NOMO-1 treated with DMSO at 0.1 percent for 48 hours (cell line): ENCODE measurements around the gene RAD51B.

ENCODE experiments used
- DNase-seq: peaks from one replicate; lab custom pipeline; 2025; ENCODE audit not compliant: unreplicated experiment; lab: John Stamatoyannopoulos, UW

The RAD51B gene

GRCh38 chr14:68703093-68703492 is 883.5 kb downstream of the RAD51B start:
- DNase-seq = no peak

GRCh38 chr14:68704736-68705720 is 885.4 kb downstream of the RAD51B start:
- DNase-seq = no peak

GRCh38 chr14:68705741-68706283 is 886.2 kb downstream of the RAD51B start:
- DNase-seq = no peak

- no peak for DNase-seq
These were observed 887.9 kb downstream of the RAD51B start for GRCh38 chr14:68707482-68707881.

GRCh38 chr14:68708343-68708742 is 888.8 kb downstream of the RAD51B start:
- no peak for DNase-seq

- no peak for DNase-seq
These were observed 889.4 kb downstream of the RAD51B start for GRCh38 chr14:68709007-68709406.

- DNase-seq = no peak
These were observed 891.2 kb downstream of the RAD51B start for GRCh38 chr14:68710776-68711175.

GRCh38 chr14:68711561-68712309 is 892.2 kb downstream of the RAD51B start:
- no peak for DNase-seq

GRCh38 chr14:68712703-68713370 is 893.3 kb downstream of the RAD51B start:
- no peak for DNase-seq

GRCh38 chr14:68713782-68714181 is 894.2 kb downstream of the RAD51B start:
- DNase-seq = no peak

- no peak for DNase-seq
These were observed 895.7 kb downstream of the RAD51B start for GRCh38 chr14:68714991-68715924.

GRCh38 chr14:68716698-68717097 is 897.1 kb downstream of the RAD51B start:
- no peak for DNase-seq

- no peak for DNase-seq
These were observed 898.7 kb downstream of the RAD51B start for GRCh38 chr14:68718023-68718990.

GRCh38 chr14:68719634-68720384 is 900.2 kb downstream of the RAD51B start:
- peak; percentile 20 for DNase-seq

- no peak for DNase-seq
These were observed 902.6 kb downstream of the RAD51B start for GRCh38 chr14:68722186-68722585.

- no peak for DNase-seq
These were observed 903.5 kb downstream of the RAD51B start for GRCh38 chr14:68722968-68723566.

- no peak for DNase-seq
These were observed 904.3 kb downstream of the RAD51B start for GRCh38 chr14:68723808-68724268.

- DNase-seq = no peak
These were observed 905.3 kb downstream of the RAD51B start for GRCh38 chr14:68724914-68725313.
